CD4-positive, alpha-beta T cell treated with Interleukin-15 for 1 hour (primary cell): ENCODE results near the gene LHX4.
"Not testable (repeated sequence)": the region's sequence is repeated elsewhere in the genome, so short reads cannot be mapped to it uniquely, and the experiment has no call there.

Experiments used
- DNase-seq: peaks from one replicate; pipeline ENCODE4 v3.0.0-alpha.2; 2020

Gene LHX4

GRCh38 chr1:180198196-180198595, 31.9 kb upstream of the LHX4 start:
- DNase-seq = no peak

- DNase-seq = no peak
Observed at GRCh38 chr1:180198611-180199010, 31.5 kb upstream of the LHX4 start.

GRCh38 chr1:180199018-180199417, 31.0 kb upstream of the LHX4 start:
- no peak for DNase-seq

GRCh38 chr1:180201451-180202200, 28.4 kb upstream of the LHX4 start:
- no peak for DNase-seq

- DNase-seq = not testable (repeated sequence)
Observed at GRCh38 chr1:180202588-180202987, 27.5 kb upstream of the LHX4 start.

- no peak for DNase-seq
Observed at GRCh38 chr1:180204231-180204630, 25.8 kb upstream of the LHX4 start.

GRCh38 chr1:180206581-180206980, 23.5 kb upstream of the LHX4 start:
- no peak for DNase-seq

- DNase-seq = no peak
Observed at GRCh38 chr1:180208264-180208663, 21.8 kb upstream of the LHX4 start.

GRCh38 chr1:180210008-180210620, 19.9 kb upstream of the LHX4 start:
- DNase-seq = no peak

GRCh38 chr1:180211156-180211859, 18.8 kb upstream of the LHX4 start:
- no peak for DNase-seq

GRCh38 chr1:180211860-180212229, 18.2 kb upstream of the LHX4 start:
- no peak for DNase-seq

GRCh38 chr1:180213401-180214170, 16.5 kb upstream of the LHX4 start:
- no peak for DNase-seq

GRCh38 chr1:180215856-180216625, 14.0 kb upstream of the LHX4 start:
- DNase-seq = no peak

- no peak for DNase-seq
Observed at GRCh38 chr1:180217006-180217405, 13.1 kb upstream of the LHX4 start.

GRCh38 chr1:180218806-180219765, 11.0 kb upstream of the LHX4 start:
- DNase-seq = no peak

GRCh38 chr1:180219776-180220175, 10.3 kb upstream of the LHX4 start:
- no peak for DNase-seq

GRCh38 chr1:180221462-180221861, 8.6 kb upstream of the LHX4 start:
- DNase-seq = no peak

- no peak for DNase-seq
Observed at GRCh38 chr1:180224902-180225301, 5.2 kb upstream of the LHX4 start.

GRCh38 chr1:180225403-180225802, 4.7 kb upstream of the LHX4 start:
- DNase-seq = no peak

- no peak for DNase-seq
Observed at GRCh38 chr1:180227861-180228647, 2.0 kb upstream of the LHX4 start.
